ENCODE measurements around the gene WWOX. TPM values are rescaled to one million over a fixed set of nuclear protein-coding genes. Genes with fewer than 3 reads are reported as not detected.

The WWOX gene
- total RNA-seq, 1 experiment from 2014 or later, result 28.3 TPM

DNA sequence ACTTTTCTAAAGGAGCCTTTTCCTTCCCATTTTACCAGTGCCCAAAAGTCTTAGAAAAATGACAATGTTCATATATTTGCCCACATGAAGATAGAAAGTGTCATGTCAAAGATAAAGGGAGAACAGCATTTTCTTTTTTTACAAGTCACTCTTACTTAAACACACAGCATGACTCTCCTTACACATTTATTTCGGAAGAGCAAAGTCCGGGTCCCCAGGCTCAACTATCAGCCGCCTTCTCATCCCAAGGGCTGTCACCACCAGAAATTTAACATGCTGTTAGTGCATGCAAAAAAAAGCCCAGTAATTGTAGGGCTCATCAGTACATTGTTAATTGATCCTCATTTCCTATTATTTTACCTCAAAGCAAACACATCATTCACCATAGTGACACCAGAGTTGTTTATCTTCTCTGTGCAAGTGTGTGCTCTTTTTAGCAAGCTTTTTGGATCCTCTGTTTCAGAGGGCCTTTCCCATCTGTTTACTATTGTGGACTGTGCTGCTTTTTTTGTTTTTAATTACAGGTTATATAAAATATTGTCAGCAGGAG is 560.3 kb downstream of the WWOX start:
- Histone ChIP-seq H3K4me3 (ENCODE audit: low read length) (no peak overlapping the region), H2AFZ (ENCODE audit: low read length) (no peak overlapping the region), H3F3A (ENCODE audit: low read length, unreplicated experiment) (no peaks in the 10 kb centered on the region), H3K27me3 (ENCODE audit: low read length) (no peaks in the 10 kb centered on the region), H3K9me2 (replicated peaks; ENCODE audit: low read length) (no peaks in the 10 kb centered on the region), H3K9ac (ENCODE audit: low read length) (no peak overlapping the region), H3K9me3 (ENCODE audit: low read length) (no peaks in the 10 kb centered on the region), H3K79me2 (ENCODE audit: low read length) (no peaks in the 10 kb centered on the region), H4K20me1 (ENCODE audit: low read length) (no peaks in the 10 kb centered on the region), H3K27ac (ENCODE audit: low read length) (no peak overlapping the region), H3K36me3 (ENCODE audit: low read depth, low read length) (no peaks in the 10 kb centered on the region), H3K4me2 (ENCODE audit: low read length) (no peak overlapping the region), H3K4me1 (ENCODE audit: insufficient read depth, low read length) (no peaks in the 10 kb centered on the region)
- ChIA-PET POLR2A (ENCODE audit: unreplicated experiment) (no interaction called here), CTCF (no interaction called here)
- TF ChIP-seq EZH2phosphoT487 (IDR thresholded peaks at IDR 0.05; ENCODE audit: borderline replicate concordance, low read length), result no peak
- TF ChIP-seq EZH2 (IDR thresholded peaks at IDR 0.05; ENCODE audit: low read length, unreplicated experiment), result no peak
- TF ChIP-seq, protein P1, sequence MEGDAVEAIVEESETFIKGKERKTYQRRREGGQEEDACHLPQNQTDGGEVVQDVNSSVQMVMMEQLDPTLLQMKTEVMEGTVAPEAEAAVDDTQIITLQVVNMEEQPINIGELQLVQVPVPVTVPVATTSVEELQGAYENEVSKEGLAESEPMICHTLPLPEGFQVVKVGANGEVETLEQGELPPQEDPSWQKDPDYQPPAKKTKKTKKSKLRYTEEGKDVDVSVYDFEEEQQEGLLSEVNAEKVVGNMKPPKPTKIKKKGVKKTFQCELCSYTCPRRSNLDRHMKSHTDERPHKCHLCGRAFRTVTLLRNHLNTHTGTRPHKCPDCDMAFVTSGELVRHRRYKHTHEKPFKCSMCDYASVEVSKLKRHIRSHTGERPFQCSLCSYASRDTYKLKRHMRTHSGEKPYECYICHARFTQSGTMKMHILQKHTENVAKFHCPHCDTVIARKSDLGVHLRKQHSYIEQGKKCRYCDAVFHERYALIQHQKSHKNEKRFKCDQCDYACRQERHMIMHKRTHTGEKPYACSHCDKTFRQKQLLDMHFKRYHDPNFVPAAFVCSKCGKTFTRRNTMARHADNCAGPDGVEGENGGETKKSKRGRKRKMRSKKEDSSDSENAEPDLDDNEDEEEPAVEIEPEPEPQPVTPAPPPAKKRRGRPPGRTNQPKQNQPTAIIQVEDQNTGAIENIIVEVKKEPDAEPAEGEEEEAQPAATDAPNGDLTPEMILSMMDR (conservative IDR thresholded peaks at IDR 0.05; ENCODE audit: low read depth, low read length), result no peak
- intact Hi-C loops (cut with micrococcal nuclease), result no loop called here
- DNase-seq (no peak), ATAC-seq (no peak)
- BruUV-seq (replicated peaks), result no TSS peak

DNA sequence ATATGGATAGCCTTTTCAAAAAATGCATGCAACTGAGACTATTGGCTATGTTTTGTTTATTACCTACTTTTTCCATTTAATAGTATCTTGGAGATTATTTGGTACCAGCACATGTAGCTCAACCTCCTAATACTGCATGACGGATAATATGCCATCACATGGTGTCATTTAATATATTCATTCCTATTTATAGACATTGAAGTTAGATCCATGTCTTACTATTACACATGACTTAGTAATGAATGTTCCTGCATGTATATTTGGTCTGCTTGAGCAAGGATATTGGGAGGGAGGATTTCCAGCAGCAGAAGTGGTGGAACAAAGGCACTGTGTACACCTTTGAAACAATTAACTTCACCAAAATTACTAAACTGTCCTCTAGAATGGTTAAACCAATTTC is 561.3 kb downstream of the WWOX start:
- H3K4me3 ChIP-seq (ENCODE audit: low read length), result no peak overlapping the region
- ChIA-PET CTCF (no interaction called here), POLR2A (ENCODE audit: unreplicated experiment) (no interaction called here)
- no peaks in the 10 kb centered on the region for H3K36me3 ChIP-seq (ENCODE audit: low read depth, low read length)
- no peaks in the 10 kb centered on the region for H3K9me3 ChIP-seq (ENCODE audit: low read length)
- no peak overlapping the region for H3K27ac ChIP-seq (ENCODE audit: low read length)
- no peaks in the 10 kb centered on the region for H3K4me1 ChIP-seq (ENCODE audit: insufficient read depth, low read length)
- TF ChIP-seq, protein P1 (conservative IDR thresholded peaks at IDR 0.05; ENCODE audit: low read depth, low read length), result no peak
- no peak for TF ChIP-seq EZH2phosphoT487 (IDR thresholded peaks at IDR 0.05; ENCODE audit: borderline replicate concordance, low read length)
- no peak overlapping the region for H2AFZ ChIP-seq (ENCODE audit: low read length)
- no peak for DNase-seq
- no peak overlapping the region for H3K9ac ChIP-seq (ENCODE audit: low read length)
- ATAC-seq, result no peak
- no peaks in the 10 kb centered on the region for H4K20me1 ChIP-seq (ENCODE audit: low read length)
- no peaks in the 10 kb centered on the region for H3K9me2 ChIP-seq (replicated peaks; ENCODE audit: low read length)
- no peaks in the 10 kb centered on the region for H3K79me2 ChIP-seq (ENCODE audit: low read length)
- intact Hi-C loops (cut with micrococcal nuclease), result no loop called here
- no TSS peak for BruUV-seq (replicated peaks)
- no peak overlapping the region for H3K4me2 ChIP-seq (ENCODE audit: low read length)
- H3K27me3 ChIP-seq (ENCODE audit: low read length), result no peaks in the 10 kb centered on the region
- no peaks in the 10 kb centered on the region for H3F3A ChIP-seq (ENCODE audit: low read length, unreplicated experiment)

DNA sequence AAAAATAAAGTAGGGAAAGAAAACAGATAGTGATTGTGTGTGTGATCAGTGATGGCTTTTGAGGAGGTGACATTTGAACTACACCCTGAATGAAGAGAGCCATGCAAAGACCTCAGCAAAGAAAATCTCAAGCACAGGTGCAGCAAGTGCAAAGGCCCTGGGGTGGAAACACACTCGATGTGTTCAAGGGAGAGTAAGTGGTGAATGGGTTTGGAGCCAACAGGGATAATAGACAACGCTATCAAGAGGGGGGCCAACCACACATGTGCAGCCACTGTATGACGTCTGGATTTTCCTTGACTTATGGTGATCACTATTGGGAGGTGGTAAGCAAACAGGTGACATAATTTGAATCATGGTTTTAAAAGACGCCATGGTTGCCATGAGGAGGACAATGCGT is 564.2 kb downstream of the WWOX start:
- intact Hi-C loops (cut with micrococcal nuclease), result no loop called here
- Histone ChIP-seq H3K36me3 (ENCODE audit: low read depth, low read length) (no peaks in the 10 kb centered on the region), H3K9ac (ENCODE audit: low read length) (no peak overlapping the region), H3K4me3 (ENCODE audit: low read length) (no peak overlapping the region), H3K27ac (ENCODE audit: low read length) (no peak overlapping the region), H3F3A (ENCODE audit: low read length, unreplicated experiment) (no peaks in the 10 kb centered on the region), H3K4me2 (ENCODE audit: low read length) (no peak overlapping the region), H3K9me3 (ENCODE audit: low read length) (no peaks in the 10 kb centered on the region), H3K4me1 (ENCODE audit: insufficient read depth, low read length) (no peaks in the 10 kb centered on the region), H2AFZ (ENCODE audit: low read length) (no peak overlapping the region), H3K9me2 (replicated peaks; ENCODE audit: low read length) (no peaks in the 10 kb centered on the region), H4K20me1 (ENCODE audit: low read length) (no peaks in the 10 kb centered on the region), H3K27me3 (ENCODE audit: low read length) (no peaks in the 10 kb centered on the region), H3K79me2 (ENCODE audit: low read length) (no peaks in the 10 kb centered on the region)
- DNase-seq (no peak), ATAC-seq (no peak)
- BruUV-seq (replicated peaks), result no TSS peak
- ChIA-PET CTCF (no interaction called here), POLR2A (ENCODE audit: unreplicated experiment) (no interaction called here)
- TF ChIP-seq, protein P1 (conservative IDR thresholded peaks at IDR 0.05; ENCODE audit: low read depth, low read length), result no peak
- no peak for TF ChIP-seq EZH2 (IDR thresholded peaks at IDR 0.05; ENCODE audit: low read length, unreplicated experiment)
- no peak for TF ChIP-seq EZH2phosphoT487 (IDR thresholded peaks at IDR 0.05; ENCODE audit: borderline replicate concordance, low read length)
